Measurements from ENCODE around the gene NDUFAF2. TPM values are rescaled to one million over a fixed set of nuclear protein-coding genes. Genes with fewer than 3 reads are reported as not detected.

NDUFAF2 gene, protein sequence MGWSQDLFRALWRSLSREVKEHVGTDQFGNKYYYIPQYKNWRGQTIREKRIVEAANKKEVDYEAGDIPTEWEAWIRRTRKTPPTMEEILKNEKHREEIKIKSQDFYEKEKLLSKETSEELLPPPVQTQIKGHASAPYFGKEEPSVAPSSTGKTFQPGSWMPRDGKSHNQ
- polyA plus RNA-seq (2012; ENCODE audit: low read depth, missing spikeins): 38.5 TPM

- DNase-seq (ENCODE audit: insufficient read length, low spot score) (peak; percentile 81), FAIRE-seq (peak; percentile 96)
- peak; percentile 55; the same call in 1 of the 2 replicates for TF ChIP-seq POLR2AphosphoS5 (IDR thresholded peaks at IDR 0.05; ENCODE audit: low read depth, low read length)
- peak; percentile 70 for TF ChIP-seq POLR2A (IDR thresholded peaks at IDR 0.05; ENCODE audit: low read depth, low read length)
- peak; percentile 78 for TF ChIP-seq TAF1 (IDR thresholded peaks at IDR 0.05; ENCODE audit: low read depth, low read length)
- no peak for TF ChIP-seq SPI1 (IDR thresholded peaks at IDR 0.05; ENCODE audit: low read depth, low read length)
- no peak for TF ChIP-seq PAX5 (IDR thresholded peaks at IDR 0.05; ENCODE audit: insufficient read depth, low read length, severe bottlenecking)
- TF ChIP-seq POU2F2 (IDR thresholded peaks at IDR 0.05; ENCODE audit: low read depth, low read length): 0 out of 2 replicates have a peak, but pooled peaks have one; percentile 27
Measured at GRCh38 chr5:60944904-60945812, at the start of gene NDUFAF2, which contains the start of gene ERCC8. Gene NDUFAF2, plus strand, starts transcription at chr5:60945205. Its CDS starts 51 bp downstream, at chr5:60945256. Gene ERCC8, minus strand, starts transcription at chr5:60945070. Its CDS starts 62 bp downstream, at chr5:60945008.

GRCh38 chr5:60896991-60897390, 48.0 kb upstream of the NDUFAF2 start:
- peak; percentile 10; the same call in 1 of the 2 replicates for TF ChIP-seq SPI1 (IDR thresholded peaks at IDR 0.05; ENCODE audit: low read depth, low read length)
- no peak for TF ChIP-seq TAF1 (IDR thresholded peaks at IDR 0.05; ENCODE audit: low read depth, low read length)
- TF ChIP-seq PAX5 (IDR thresholded peaks at IDR 0.05; ENCODE audit: insufficient read depth, low read length, severe bottlenecking): no peak
- no peak for DNase-seq (ENCODE audit: insufficient read length, low spot score)
- FAIRE-seq: no peak

DNA sequence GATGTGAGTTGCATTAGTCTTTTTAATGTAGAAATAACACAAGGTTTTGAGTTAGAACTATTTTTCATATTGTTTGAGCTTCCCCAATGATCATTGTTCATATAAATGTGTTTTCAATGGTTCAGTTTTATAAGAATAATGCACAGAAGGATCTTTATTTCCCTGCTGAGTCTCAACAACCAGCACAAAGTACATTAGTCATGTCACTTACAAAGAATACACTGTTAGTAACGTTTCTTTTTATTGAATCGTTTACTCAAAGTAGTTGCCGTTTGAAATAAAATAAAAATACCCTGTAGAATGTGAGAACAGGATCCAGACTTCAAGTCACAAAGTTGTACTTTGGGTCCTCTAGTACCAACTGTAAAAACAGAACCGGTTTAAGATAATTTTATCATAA, 41.6 kb upstream of the NDUFAF2 start:
- TF ChIP-seq SPI1 (IDR thresholded peaks at IDR 0.05; ENCODE audit: low read depth, low read length): no peak
- TF ChIP-seq POLR2AphosphoS5 (IDR thresholded peaks at IDR 0.05; ENCODE audit: low read depth, low read length): no peak
- no peak for TF ChIP-seq POLR2A (IDR thresholded peaks at IDR 0.05; ENCODE audit: low read depth, low read length)
- DNase-seq (ENCODE audit: insufficient read length, low spot score): no peak
- FAIRE-seq: no peak

DNA sequence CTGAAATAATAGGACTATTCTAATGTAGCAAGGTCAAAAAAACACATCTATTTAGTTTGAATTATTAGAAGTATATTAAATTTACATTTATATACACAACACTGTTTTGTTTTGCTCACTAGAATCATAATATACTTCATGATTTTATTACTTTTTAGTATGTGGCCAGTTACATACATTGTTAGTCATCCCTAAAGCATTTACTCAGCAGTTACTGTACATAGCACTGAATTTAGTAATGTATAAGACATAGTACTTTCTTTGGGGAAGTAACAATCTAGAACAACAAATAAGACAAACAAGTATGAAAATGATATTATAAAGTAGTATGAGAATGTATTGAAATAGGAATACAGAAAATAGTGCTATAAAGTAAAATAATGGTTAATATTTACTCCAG, 28.4 kb upstream of the NDUFAF2 start:
- DNase-seq (ENCODE audit: insufficient read length, low spot score) (no peak), FAIRE-seq (no peak)
- TF ChIP-seq POLR2A (IDR thresholded peaks at IDR 0.05; ENCODE audit: low read depth, low read length): no peak
- no peak for TF ChIP-seq SPI1 (IDR thresholded peaks at IDR 0.05; ENCODE audit: low read depth, low read length)
- TF ChIP-seq POLR2AphosphoS5 (IDR thresholded peaks at IDR 0.05; ENCODE audit: low read depth, low read length): no peak
- TF ChIP-seq TAF1 (IDR thresholded peaks at IDR 0.05; ENCODE audit: low read depth, low read length): no peak
- TF ChIP-seq PAX5 (IDR thresholded peaks at IDR 0.05; ENCODE audit: insufficient read depth, low read length, severe bottlenecking): no peak
- TF ChIP-seq POU2F2 (IDR thresholded peaks at IDR 0.05; ENCODE audit: low read depth, low read length): no peak

- DNase-seq (ENCODE audit: insufficient read length, low spot score) (no peak), FAIRE-seq (peak; percentile 26)
- TF ChIP-seq SPI1 (IDR thresholded peaks at IDR 0.05; ENCODE audit: low read depth, low read length) (no peak), POU2F2 (IDR thresholded peaks at IDR 0.05; ENCODE audit: low read depth, low read length) (no peak), PAX5 (IDR thresholded peaks at IDR 0.05; ENCODE audit: insufficient read depth, low read length, severe bottlenecking) (no peak), POLR2AphosphoS5 (IDR thresholded peaks at IDR 0.05; ENCODE audit: low read depth, low read length) (no peak), TAF1 (IDR thresholded peaks at IDR 0.05; ENCODE audit: low read depth, low read length) (no peak), POLR2A (IDR thresholded peaks at IDR 0.05; ENCODE audit: low read depth, low read length) (no peak)
Measured at GRCh38 chr5:60918466-60918865, 26.5 kb upstream of the NDUFAF2 start.

- DNase-seq (ENCODE audit: insufficient read length, low spot score) (no peak), FAIRE-seq (no peak)
- no peak for TF ChIP-seq PAX5 (IDR thresholded peaks at IDR 0.05; ENCODE audit: insufficient read depth, low read length, severe bottlenecking)
- no peak for TF ChIP-seq POLR2A (IDR thresholded peaks at IDR 0.05; ENCODE audit: low read depth, low read length)
- TF ChIP-seq POU2F2 (IDR thresholded peaks at IDR 0.05; ENCODE audit: low read depth, low read length): no peak
Measured at GRCh38 chr5:60927450-60927849, 17.6 kb upstream of the NDUFAF2 start.

DNA sequence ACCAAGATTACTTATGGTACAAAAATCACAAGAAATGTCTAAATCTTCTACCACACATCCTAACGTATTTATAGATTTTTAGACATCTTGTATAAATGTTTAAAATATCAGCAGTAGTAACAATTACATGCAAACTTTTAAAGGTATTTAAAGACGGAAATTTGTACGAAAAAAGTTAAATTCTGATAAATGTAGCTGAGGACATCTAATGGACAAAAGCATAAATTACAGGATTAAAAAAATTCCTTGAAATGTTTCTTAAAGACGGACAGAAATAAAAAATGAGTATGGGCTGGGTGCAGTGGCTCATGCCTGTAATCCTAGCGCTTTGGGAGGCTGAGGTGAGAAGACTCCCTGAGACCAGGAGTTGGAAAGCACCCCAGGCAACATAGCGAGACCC, 16.0 kb upstream of the NDUFAF2 start:
- FAIRE-seq (no peak), DNase-seq (ENCODE audit: insufficient read length, low spot score) (no peak)
- no peak for TF ChIP-seq POLR2AphosphoS5 (IDR thresholded peaks at IDR 0.05; ENCODE audit: low read depth, low read length)
- TF ChIP-seq TAF1 (IDR thresholded peaks at IDR 0.05; ENCODE audit: low read depth, low read length): no peak
- TF ChIP-seq POU2F2 (IDR thresholded peaks at IDR 0.05; ENCODE audit: low read depth, low read length): no peak
- no peak for TF ChIP-seq SPI1 (IDR thresholded peaks at IDR 0.05; ENCODE audit: low read depth, low read length)
- no peak for TF ChIP-seq POLR2A (IDR thresholded peaks at IDR 0.05; ENCODE audit: low read depth, low read length)

- no peak for DNase-seq (ENCODE audit: insufficient read length, low spot score)
- no peak for FAIRE-seq
- no peak for TF ChIP-seq PAX5 (IDR thresholded peaks at IDR 0.05; ENCODE audit: insufficient read depth, low read length, severe bottlenecking)
- no peak for TF ChIP-seq POLR2A (IDR thresholded peaks at IDR 0.05; ENCODE audit: low read depth, low read length)
- no peak for TF ChIP-seq TAF1 (IDR thresholded peaks at IDR 0.05; ENCODE audit: low read depth, low read length)
- TF ChIP-seq SPI1 (IDR thresholded peaks at IDR 0.05; ENCODE audit: low read depth, low read length): no peak
- no peak for TF ChIP-seq POU2F2 (IDR thresholded peaks at IDR 0.05; ENCODE audit: low read depth, low read length)
- TF ChIP-seq POLR2AphosphoS5 (IDR thresholded peaks at IDR 0.05; ENCODE audit: low read depth, low read length): no peak
Measured at GRCh38 chr5:60943624-60944023, 1.4 kb upstream of the NDUFAF2 start.

DNA sequence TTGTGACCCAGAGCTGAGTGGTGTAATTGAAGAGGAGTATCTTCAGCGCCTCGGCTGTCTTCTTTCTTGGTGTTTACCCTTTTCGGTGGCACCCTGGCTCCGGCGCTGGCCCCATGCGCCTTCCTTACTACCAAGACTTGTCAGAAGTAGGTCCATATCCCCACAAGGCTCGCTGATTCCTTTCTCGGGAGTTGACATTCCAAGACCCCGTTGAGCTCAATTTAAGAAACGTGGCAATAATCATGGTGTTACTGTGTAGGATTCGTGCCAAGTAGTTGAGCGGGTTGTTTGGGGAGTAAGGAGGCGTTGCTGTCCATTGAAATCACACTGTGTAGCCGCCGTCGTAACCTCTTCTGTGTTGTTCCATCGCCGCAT, 795 bp downstream of the NDUFAF2 start:
- DNase-seq (ENCODE audit: insufficient read length, low spot score) (no peak), FAIRE-seq (no peak)
- TF ChIP-seq POLR2A (IDR thresholded peaks at IDR 0.05; ENCODE audit: low read depth, low read length) (no peak), TAF1 (IDR thresholded peaks at IDR 0.05; ENCODE audit: low read depth, low read length) (no peak), PAX5 (IDR thresholded peaks at IDR 0.05; ENCODE audit: insufficient read depth, low read length, severe bottlenecking) (no peak), POU2F2 (IDR thresholded peaks at IDR 0.05; ENCODE audit: low read depth, low read length) (no peak), SPI1 (IDR thresholded peaks at IDR 0.05; ENCODE audit: low read depth, low read length) (no peak), POLR2AphosphoS5 (IDR thresholded peaks at IDR 0.05; ENCODE audit: low read depth, low read length) (no peak)
